Heart left ventricle (tissue), 13 donors: ENCODE results near the gene GLT1D1.

Source experiments
- POLR2A ChIP-seq, 2 donors: fragments of 450-650 bp; IDR thresholded peaks; one replicate each; pipeline ENCODE4 v1.6.1; 2017; ENCODE audit warnings: antibody characterized with exemption in 2 of 2, mild to moderate bottlenecking in 2 of 2, moderate library complexity in 2 of 2
- TF ChIP-seq, protein P1 (sequence below), 12 donors: fragments of 200-600 bp; sonication (generic) in 4 of 12; IDR thresholded peaks; one replicate each; pipeline versions ENCODE4 v1.5.0 to v1.8.0; 2018 to 2022; ENCODE audit warnings: antibody characterized with exemption in 12 of 12, mild to moderate bottlenecking in 5 of 12
- donor health status: ischemic (EF 13 %, LVEDD 7.1; RV severe dilation, severe dysfunction).
- donor health status: DM: no; HTN: yes; CAD: no.
- donor health status: DM: no; HTN: no; CAD: no.
- donor health status: ischemic (EF 25% LVEDD 6.9; RV normal size, moderate dysfunction).
- donor health status: ischemic (EF 25% LVEDD 5.7; RV mildly dilated, moderate dysfunction).
- donor health status: ischemic (EF 35%, LVEDD 5.7; RV mildly dilated, moderate dysfunction).
- donor health status: nonischemic (EF 11% LVEDD 7.7; RV severe dilation, severe dysfunction).
- donor health status: DM: yes; HTN: yes; CAD: no.
- donor health status: PGD.
- donor health status: ischemic (EF 29% LVEDD 5.4; RV normal size, mild dysfunction).
- donor health status: nonischemic (EF 23%, LVEDD 6.1; RV moderate dilation, normal function).

- no peak for TF ChIP-seq POLR2A (IDR thresholded peaks at IDR 0.05)
- TF ChIP-seq, protein P1, sequence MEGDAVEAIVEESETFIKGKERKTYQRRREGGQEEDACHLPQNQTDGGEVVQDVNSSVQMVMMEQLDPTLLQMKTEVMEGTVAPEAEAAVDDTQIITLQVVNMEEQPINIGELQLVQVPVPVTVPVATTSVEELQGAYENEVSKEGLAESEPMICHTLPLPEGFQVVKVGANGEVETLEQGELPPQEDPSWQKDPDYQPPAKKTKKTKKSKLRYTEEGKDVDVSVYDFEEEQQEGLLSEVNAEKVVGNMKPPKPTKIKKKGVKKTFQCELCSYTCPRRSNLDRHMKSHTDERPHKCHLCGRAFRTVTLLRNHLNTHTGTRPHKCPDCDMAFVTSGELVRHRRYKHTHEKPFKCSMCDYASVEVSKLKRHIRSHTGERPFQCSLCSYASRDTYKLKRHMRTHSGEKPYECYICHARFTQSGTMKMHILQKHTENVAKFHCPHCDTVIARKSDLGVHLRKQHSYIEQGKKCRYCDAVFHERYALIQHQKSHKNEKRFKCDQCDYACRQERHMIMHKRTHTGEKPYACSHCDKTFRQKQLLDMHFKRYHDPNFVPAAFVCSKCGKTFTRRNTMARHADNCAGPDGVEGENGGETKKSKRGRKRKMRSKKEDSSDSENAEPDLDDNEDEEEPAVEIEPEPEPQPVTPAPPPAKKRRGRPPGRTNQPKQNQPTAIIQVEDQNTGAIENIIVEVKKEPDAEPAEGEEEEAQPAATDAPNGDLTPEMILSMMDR (IDR thresholded peaks at IDR 0.05), result no peak
Measured at GRCh38 chr12:128903236-128903635, 50.0 kb downstream of the GLT1D1 start.
